ENCODE results near the gene ALG9.

Gene ALG9

DNA sequence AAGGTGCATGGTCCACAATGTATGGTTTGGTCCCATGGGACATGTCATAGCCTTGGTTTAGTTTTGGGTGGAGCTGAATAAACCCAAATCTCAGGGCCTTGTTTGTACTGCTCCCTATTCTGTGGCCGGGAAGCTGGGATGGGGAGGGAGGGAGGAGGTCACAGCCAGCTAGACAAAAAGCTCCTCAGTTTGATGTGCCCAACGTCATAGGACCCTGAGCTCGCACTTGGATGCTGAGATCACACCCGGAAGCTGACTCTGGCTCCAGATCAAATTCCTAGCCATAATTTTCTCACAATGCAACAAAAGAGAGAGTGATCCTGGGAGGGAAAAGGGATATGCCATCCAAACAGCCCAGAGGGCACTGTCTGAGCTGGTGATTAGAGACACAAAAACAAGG lies 42.6 kb upstream of the ALG9 start:
- H3K27ac ChIP-seq = peak overlapping the region; percentile 98
- TF ChIP-seq, protein P1, sequence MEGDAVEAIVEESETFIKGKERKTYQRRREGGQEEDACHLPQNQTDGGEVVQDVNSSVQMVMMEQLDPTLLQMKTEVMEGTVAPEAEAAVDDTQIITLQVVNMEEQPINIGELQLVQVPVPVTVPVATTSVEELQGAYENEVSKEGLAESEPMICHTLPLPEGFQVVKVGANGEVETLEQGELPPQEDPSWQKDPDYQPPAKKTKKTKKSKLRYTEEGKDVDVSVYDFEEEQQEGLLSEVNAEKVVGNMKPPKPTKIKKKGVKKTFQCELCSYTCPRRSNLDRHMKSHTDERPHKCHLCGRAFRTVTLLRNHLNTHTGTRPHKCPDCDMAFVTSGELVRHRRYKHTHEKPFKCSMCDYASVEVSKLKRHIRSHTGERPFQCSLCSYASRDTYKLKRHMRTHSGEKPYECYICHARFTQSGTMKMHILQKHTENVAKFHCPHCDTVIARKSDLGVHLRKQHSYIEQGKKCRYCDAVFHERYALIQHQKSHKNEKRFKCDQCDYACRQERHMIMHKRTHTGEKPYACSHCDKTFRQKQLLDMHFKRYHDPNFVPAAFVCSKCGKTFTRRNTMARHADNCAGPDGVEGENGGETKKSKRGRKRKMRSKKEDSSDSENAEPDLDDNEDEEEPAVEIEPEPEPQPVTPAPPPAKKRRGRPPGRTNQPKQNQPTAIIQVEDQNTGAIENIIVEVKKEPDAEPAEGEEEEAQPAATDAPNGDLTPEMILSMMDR (conservative IDR thresholded peaks at IDR 0.05; ENCODE audit: low read depth) = no peak
- ChIA-PET POLR2A (ENCODE audit: low non-redundant PET) (no interaction called here), CTCF (interaction anchor here (0.9 to 1.0 kb wide), 2 partner anchors 12 to 34 kb away, joined by 3 read pairs; no protein-coding TSS in a partner anchor)
- DNase-seq (ENCODE audit: low spot score) = no peak

DNA sequence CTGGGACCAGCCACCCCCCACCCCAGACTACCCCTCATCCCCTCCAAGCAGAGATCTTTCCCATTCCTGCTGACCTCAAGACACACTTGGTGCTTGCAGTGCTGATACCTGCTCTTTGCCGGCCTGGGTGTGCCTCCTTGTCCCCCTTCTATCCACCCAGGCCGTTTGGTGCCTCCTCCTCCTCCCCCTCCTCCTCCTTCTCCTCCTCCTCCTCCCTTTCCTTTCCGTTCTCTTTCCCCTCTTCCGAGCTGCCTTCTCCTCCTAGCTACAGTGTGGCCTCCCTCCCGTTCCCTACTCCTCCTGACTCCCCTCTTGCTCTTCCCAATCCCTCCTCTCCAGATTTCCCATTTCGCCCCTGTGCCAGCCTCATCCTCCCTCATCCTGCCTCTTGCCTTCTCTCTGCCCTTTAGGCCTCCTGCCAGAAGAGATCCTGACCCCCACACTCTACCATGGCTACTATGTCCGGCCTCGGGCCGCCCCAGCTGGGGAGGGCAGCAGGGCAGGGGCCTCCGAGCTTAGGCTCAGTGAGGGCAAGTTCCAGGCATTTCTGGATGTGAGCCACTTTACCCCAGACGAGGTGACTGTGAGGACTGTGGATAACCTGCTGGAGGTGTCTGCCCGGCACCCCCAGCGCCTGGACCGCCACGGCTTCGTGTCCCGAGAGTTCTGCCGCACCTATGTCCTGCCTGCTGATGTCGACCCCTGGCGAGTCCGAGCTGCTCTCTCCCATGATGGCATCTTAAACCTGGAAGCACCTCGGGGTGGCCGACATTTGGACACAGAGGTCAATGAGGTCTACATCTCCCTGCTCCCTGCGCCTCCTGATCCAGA lies 41.9 kb upstream of the ALG9 start:
- H3K27ac ChIP-seq = peak overlapping the region; percentile 98
- POLR2A ChIA-PET (ENCODE audit: low non-redundant PET) = no interaction called here
- CTCF ChIA-PET = interaction anchor here (0.6 to 0.9 kb wide), 2 partner anchors 16 to 33 kb away, joined by 3 to 5 read pairs; no protein-coding TSS in a partner anchor
- no peak for DNase-seq (ENCODE audit: low spot score)
- TF ChIP-seq, protein P1 (conservative IDR thresholded peaks at IDR 0.05; ENCODE audit: low read depth) = no peak

DNA sequence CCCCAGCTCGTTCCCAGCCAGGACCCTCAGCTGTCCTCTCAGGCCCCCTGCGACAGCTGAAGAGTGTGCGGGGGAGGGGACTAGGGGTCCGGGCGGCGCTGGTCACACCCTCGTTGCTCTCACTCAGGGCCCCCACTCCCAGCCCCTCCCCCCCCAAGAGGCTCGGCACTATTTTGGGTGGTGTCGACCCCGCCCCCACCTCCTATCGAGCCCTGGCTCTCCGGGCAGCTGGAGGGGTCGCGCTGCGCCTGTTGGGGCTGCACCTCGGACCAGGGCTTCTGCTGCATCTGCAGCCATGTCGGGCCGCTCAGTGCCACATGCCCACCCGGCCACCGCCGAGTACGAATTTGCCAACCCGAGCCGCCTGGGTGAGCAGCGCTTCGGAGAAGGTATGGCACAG lies 41.2 kb upstream of the ALG9 start, which contains the start of gene HSPB2:
TSS of gene HSPB2 (plus strand) at position 200 of the 400 bp plus-strand sequence. CDS start at position 296, 96 bp downstream.
- ChIA-PET POLR2A (ENCODE audit: low non-redundant PET) (no interaction called here), CTCF (interaction anchor here (0.6 kb wide), 1 partner anchor 16 kb away, joined by 5 read pairs; no protein-coding TSS in a partner anchor)
- H3K27ac ChIP-seq = peak within 1 kb of the TSS; percentile 98
- TF ChIP-seq, protein P1 (conservative IDR thresholded peaks at IDR 0.05; ENCODE audit: low read depth) = no peak
- no peak for DNase-seq (ENCODE audit: low spot score)

DNA sequence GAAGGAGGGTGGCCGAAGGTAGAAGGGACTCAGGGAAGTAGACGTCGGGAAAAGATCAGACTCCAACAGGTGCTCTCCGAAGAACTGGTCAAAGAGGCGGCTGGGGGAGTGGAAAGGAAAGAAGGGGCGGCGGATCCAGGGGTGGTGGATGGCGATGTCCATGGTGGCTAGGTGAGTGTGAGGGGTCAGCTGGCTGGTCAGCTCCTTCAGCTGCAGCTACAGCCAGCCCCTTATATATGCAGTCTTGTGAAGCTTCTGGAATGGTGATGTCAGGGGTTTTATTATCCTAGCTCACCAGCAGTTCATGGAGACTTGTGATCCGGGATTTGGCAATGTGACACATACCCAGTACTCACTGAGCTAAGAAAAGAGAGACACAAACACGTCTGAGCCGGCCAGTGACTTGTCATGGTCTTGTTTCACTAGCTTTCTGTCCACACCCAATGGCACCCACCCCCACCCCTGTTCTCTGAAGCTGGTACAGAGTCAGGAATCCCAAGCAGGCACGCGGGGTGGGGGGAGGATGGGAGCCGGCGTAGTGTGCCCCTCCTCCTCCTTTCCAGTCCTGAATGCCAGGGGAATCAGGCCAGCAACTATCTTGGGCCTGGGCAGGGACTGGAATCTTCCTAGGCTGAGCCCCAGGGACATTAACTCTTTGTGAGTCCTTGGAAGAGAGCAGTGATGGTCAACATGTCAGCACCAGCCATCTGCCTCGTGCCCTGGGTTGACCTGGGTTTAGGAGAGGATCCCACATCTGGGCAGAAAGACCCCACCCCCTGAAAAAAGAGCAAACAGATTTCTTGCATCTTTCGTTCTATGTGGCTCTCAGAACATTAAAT lies 40.4 kb upstream of the ALG9 start, which contains the start of gene CRYAB:
TSS of gene CRYAB (minus strand) at position 208 of the 839 bp plus-strand sequence. CDS start at position 162, 46 bp downstream.
- CTCF ChIA-PET = interaction anchor here (0.6 to 1.2 kb wide), 2 partner anchors 11 to 33 kb away, joined by 3 to 6 read pairs; no protein-coding TSS in a partner anchor
- H3K27ac ChIP-seq = peak within 1 kb of the TSS; percentile 98
- TF ChIP-seq, protein P1 (conservative IDR thresholded peaks at IDR 0.05; ENCODE audit: low read depth) = no peak
- POLR2A ChIA-PET (ENCODE audit: low non-redundant PET) = no interaction called here
- peak; percentile 71 for DNase-seq (ENCODE audit: low spot score)

DNA sequence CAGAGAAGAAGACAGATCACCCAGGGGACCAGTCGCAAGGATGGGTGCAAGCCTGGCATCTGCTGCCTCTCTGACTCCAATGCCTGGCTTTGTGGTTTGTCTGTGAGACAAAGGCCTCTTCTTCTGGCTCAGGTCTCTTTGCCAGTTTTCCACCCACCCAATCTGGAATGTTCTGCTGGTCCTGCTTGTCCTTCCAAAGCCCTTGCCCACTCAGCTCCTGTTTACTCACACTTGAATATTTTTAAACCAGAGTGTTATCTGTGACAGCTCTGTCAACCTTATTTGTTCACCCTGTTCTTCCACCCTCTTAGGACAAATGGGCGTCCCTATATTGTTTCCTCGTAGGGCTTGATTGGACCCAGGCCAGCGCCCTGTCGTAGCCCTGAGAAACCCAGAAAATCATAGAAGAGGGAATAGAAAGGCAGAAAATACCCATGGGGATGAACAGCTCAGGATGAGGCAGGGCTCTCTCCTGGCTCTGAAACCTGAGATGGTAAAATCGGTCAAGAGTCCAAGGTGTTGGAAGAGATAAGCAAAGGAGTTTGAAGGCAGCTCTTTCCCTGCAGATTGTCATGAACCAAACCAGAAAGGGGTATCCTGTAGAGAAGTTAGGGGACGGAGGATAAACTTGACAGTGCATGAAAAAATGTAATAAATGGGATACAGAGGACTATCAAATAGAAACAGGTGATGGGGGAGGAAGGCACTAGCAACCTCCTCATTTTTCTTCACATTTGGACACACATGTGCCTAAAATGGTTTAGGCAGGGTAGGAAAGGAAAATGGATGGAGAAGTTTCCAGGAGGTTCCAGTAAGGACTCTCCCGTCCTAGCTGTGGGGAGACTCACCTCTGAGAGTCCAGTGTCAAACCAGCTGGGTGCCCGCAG lies 39.5 kb upstream of the ALG9 start:
- TF ChIP-seq, protein P1 (conservative IDR thresholded peaks at IDR 0.05; ENCODE audit: low read depth) = no peak
- DNase-seq (ENCODE audit: low spot score) = no peak
- ChIA-PET CTCF (interaction anchor here (0.6 to 1.2 kb wide), 2 partner anchors 10 to 33 kb away, joined by 3 to 6 read pairs; no protein-coding TSS in a partner anchor), POLR2A (ENCODE audit: low non-redundant PET) (no interaction called here)
- H3K27ac ChIP-seq = peak overlapping the region; percentile 98
